HepG2 (cell line): ENCODE data around the gene RHBDD1. TPM values are rescaled to one million over a fixed set of nuclear protein-coding genes. Genes with fewer than 3 reads are reported as not detected.

Source experiments
- AKAP8 ChIP-seq: sonication (generic); formaldehyde crosslinking; IDR thresholded peaks from 2 replicates; pipeline ENCODE4 v1.5.1; 2020; ENCODE audit warnings: mild to moderate bottlenecking, missing genetic modification reagents
- ASH2L ChIP-seq: fragments of 300-600, 200-600 bp; sonication (generic); IDR thresholded peaks from 2 replicates; pipeline ENCODE4 v1.7.0; 2017; ENCODE audit warnings: low read depth, mild to moderate bottlenecking, moderate library complexity, mixed read lengths, low read length; ENCODE audit not compliant: insufficient read length
- FOXO1 ChIP-seq: sonication (generic); formaldehyde crosslinking; IDR thresholded peaks from 2 replicates; pipeline ENCODE4 v1.4.0; 2020; ENCODE audit warnings: missing genetic modification reagents
- GATAD2A ChIP-seq: IDR thresholded peaks from 2 replicates; pipeline ENCODE4 v1.6.1; 2016
- HNF4A ChIP-seq: sonication (generic); formaldehyde crosslinking; IDR thresholded peaks from 2 replicates; pipeline ENCODE4 v1.4.0; 2020; ENCODE audit warnings: missing genetic modification reagents
- MAFF ChIP-seq: IDR thresholded peaks from 2 replicates; pipeline ENCODE4 v1.6.1; 2011; ENCODE audit warnings: low read depth, low read length, improper control_type of control experiment
- MIER2 ChIP-seq: IDR thresholded peaks from 2 replicates; pipeline ENCODE4 v1.6.1; 2016; ENCODE audit warnings: missing biosample characterization, missing genetic modification reagents
- NFIB ChIP-seq: sonication (generic); formaldehyde crosslinking; IDR thresholded peaks from 2 replicates; pipeline ENCODE4 v1.9.0; 2021; ENCODE audit warnings: missing genetic modification reagents, mild to moderate bottlenecking, borderline replicate concordance
- POLR2A ChIP-seq, 2 experiments: IDR thresholded peaks; 2 replicates each; pipeline ENCODE4 v1.6.1; 2011; ENCODE audit warnings: low read depth in 2 of 2, low read length in 2 of 2, mild to moderate bottlenecking in 1 of 2, moderate library complexity in 1 of 2; ENCODE audit not compliant: insufficient read depth in 1 of 2
- RARA ChIP-seq: IDR thresholded peaks from 2 replicates; pipeline ENCODE4 v1.6.1; 2016; ENCODE audit warnings: missing genetic modification reagents, missing compliant biosample characterization
- SMARCE1 ChIP-seq: fragments of 450-650 bp; IDR thresholded peaks from 2 replicates; pipeline ENCODE4 v1.6.1; 2017; ENCODE audit warnings: borderline replicate concordance
- ZFP1 ChIP-seq: IDR thresholded peaks from 2 replicates; pipeline ENCODE4 v1.6.1; 2016
- ZKSCAN8 ChIP-seq: IDR thresholded peaks from 2 replicates; pipeline ENCODE4 v1.6.1; 2016; ENCODE audit warnings: borderline replicate concordance, missing genetic modification reagents, missing compliant biosample characterization
- ZNF430 ChIP-seq: sonication (generic); formaldehyde crosslinking; IDR thresholded peaks from 2 replicates; pipeline ENCODE4 v1.9.0; 2021; ENCODE audit warnings: mild to moderate bottlenecking, missing genetic modification reagents
- ZNF616 ChIP-seq: sonication (generic); formaldehyde crosslinking; IDR thresholded peaks from 2 replicates; pipeline ENCODE4 v1.5.0; 2020; ENCODE audit warnings: low read depth, mild to moderate bottlenecking, missing genetic modification reagents
- ZNF749 ChIP-seq: sonication (generic); formaldehyde crosslinking; IDR thresholded peaks from 2 replicates; pipeline ENCODE4 v1.8.0; 2022; ENCODE audit warnings: mild to moderate bottlenecking, missing genetic modification reagents, moderate library complexity, borderline replicate concordance
- ZNF775 ChIP-seq: sonication (generic); formaldehyde crosslinking; IDR thresholded peaks from 2 replicates; pipeline ENCODE4 v1.4.0; 2020; ENCODE audit warnings: missing genetic modification reagents, mild to moderate bottlenecking, moderate library complexity, borderline replicate concordance
- ZNF792 ChIP-seq: IDR thresholded peaks from 2 replicates; pipeline ENCODE4 v1.6.1; 2016
- polyA plus RNA-seq, 8 experiments: library from polyadenylated mRNA; depleted of rRNA in 3 of 8; stranded (reverse) in 7 of 8; unstranded in 1 of 8; fragments of >200 nt; fragmentation: Illumina TruSeq in 4 of 8; extraction: Trizol in 4 of 8; gene quantifications; 2 replicates each; pipeline versions ENCODE4 v1.2.1 to v1.2.3, GENCODE V29; 2011 to 2016; ENCODE audit warnings: low read depth in 4 of 8, missing spikeins in 1 of 8, mixed read lengths in 1 of 8; ENCODE audit not compliant: insufficient read depth in 1 of 8
- total RNA-seq, 5 experiments: library from RNA; depleted of rRNA; stranded (reverse); fragments of >200 nt; fragmentation: Illumina TruSeq; extraction: Trizol; gene quantifications; 2 replicates each; pipeline ENCODE4 v1.2.3, GENCODE V29; 2016; ENCODE audit warnings: low read depth in 1 of 5
- TF ChIP-seq, protein P1 (sequence below): sonication (generic); formaldehyde crosslinking; conservative IDR thresholded peaks from 2 replicates; pipeline ENCODE4 v1.5.0; 2020; ENCODE audit warnings: missing genetic modification reagents
- TF ChIP-seq, protein P2 (sequence below): fragments of 450-650 bp; IDR thresholded peaks from 2 replicates; pipeline ENCODE4 v1.6.1; 2016
- TF ChIP-seq, protein P3 (sequence below): sonication (generic); formaldehyde crosslinking; IDR thresholded peaks from 2 replicates; pipeline ENCODE4 v1.4.0; 2020; ENCODE audit warnings: missing genetic modification reagents, borderline replicate concordance

Gene RHBDD1
- total and polyA plus RNA-seq, 2 of the 13 experiments (the other 11 are each of a cell fraction or from before 2014, with no cell fraction given): 8.2 to 9.5 TPM

DNA sequence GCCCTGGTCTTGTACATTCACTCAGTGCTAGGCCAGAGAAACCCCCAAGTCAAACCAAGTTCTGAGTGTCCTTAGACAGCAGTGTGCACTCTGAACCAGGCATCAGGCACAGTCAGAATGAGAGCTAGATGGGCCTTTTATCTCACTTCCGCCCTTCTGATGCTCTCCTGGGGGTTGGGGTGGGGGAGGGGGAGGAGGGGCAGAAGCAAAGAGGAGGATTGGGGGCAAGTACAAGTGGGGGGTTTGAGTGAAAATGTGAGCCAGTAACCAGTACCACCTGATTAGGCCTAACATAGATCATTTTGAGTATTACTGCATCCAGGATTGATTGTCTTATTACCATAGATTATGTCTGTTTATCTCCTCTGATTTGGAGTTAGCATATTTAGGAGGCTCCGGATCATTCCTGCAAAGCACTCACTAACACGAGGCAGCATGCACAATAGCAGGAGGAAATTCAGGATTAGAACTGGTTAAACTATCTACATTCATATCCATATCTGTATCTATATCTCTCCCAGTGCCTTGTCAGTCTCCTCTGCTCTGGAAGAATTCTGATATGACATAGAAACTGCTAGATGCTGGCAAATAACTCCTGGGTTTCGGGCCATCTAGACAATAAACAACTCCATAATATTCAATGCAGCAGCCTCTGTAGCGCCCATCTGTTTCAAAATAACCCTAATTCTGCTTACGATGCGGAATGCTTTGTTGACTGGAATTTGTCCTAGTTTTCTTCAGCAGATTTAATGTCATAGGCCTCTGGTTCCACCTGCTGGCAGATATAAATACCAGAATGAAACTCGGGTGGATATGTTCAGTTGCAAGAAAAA lies 149.1 kb downstream of the RHBDD1 start (continued):
- TF ChIP-seq ZNF430 (no peak), RARA (CRISPR knock-in tag) (no peak), SMARCE1 (no peak), POLR2A (IDR thresholded peaks at IDR 0.05; ENCODE audit: insufficient read depth in 1 of 2, low read depth in 2 of 2, low read length in 2 of 2) (no peak), FOXO1 (CRISPR knock-in tag) (no peak), MIER2 (CRISPR knock-in tag) (no peak), ZNF749 (CRISPR knock-in tag) (no peak), ZKSCAN8 (CRISPR knock-in tag) (no peak), ZFP1 (CRISPR knock-in tag) (no peak), ZNF775 (CRISPR knock-in tag) (no peak), AKAP8 (CRISPR knock-in tag) (no peak), MAFF (peak; percentile 97), ZNF616 (CRISPR knock-in tag) (no peak), NFIB (CRISPR knock-in tag) (no peak), GATAD2A (CRISPR knock-in tag) (peak; percentile 44; the same call in 1 of the 2 replicates), HNF4A (CRISPR knock-in tag) (no peak), ASH2L (no peak), ZNF792 (CRISPR knock-in tag) (no peak)
- TF ChIP-seq, protein P1, sequence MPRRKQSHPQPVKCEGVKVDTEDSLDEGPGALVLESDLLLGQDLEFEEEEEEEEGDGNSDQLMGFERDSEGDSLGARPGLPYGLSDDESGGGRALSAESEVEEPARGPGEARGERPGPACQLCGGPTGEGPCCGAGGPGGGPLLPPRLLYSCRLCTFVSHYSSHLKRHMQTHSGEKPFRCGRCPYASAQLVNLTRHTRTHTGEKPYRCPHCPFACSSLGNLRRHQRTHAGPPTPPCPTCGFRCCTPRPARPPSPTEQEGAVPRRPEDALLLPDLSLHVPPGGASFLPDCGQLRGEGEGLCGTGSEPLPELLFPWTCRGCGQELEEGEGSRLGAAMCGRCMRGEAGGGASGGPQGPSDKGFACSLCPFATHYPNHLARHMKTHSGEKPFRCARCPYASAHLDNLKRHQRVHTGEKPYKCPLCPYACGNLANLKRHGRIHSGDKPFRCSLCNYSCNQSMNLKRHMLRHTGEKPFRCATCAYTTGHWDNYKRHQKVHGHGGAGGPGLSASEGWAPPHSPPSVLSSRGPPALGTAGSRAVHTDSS (CRISPR knock-in tag): no peak
- TF ChIP-seq, protein P2, sequence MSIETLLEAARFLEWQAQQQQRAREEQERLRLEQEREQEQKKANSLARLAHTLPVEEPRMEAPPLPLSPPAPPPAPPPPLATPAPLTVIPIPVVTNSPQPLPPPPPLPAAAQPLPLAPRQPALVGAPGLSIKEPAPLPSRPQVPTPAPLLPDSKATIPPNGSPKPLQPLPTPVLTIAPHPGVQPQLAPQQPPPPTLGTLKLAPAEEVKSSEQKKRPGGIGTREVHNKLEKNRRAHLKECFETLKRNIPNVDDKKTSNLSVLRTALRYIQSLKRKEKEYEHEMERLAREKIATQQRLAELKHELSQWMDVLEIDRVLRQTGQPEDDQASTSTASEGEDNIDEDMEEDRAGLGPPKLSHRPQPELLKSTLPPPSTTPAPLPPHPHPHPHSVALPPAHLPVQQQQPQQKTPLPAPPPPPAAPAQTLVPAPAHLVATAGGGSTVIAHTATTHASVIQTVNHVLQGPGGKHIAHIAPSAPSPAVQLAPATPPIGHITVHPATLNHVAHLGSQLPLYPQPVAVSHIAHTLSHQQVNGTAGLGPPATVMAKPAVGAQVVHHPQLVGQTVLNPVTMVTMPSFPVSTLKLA: no peak
- TF ChIP-seq, protein P3, sequence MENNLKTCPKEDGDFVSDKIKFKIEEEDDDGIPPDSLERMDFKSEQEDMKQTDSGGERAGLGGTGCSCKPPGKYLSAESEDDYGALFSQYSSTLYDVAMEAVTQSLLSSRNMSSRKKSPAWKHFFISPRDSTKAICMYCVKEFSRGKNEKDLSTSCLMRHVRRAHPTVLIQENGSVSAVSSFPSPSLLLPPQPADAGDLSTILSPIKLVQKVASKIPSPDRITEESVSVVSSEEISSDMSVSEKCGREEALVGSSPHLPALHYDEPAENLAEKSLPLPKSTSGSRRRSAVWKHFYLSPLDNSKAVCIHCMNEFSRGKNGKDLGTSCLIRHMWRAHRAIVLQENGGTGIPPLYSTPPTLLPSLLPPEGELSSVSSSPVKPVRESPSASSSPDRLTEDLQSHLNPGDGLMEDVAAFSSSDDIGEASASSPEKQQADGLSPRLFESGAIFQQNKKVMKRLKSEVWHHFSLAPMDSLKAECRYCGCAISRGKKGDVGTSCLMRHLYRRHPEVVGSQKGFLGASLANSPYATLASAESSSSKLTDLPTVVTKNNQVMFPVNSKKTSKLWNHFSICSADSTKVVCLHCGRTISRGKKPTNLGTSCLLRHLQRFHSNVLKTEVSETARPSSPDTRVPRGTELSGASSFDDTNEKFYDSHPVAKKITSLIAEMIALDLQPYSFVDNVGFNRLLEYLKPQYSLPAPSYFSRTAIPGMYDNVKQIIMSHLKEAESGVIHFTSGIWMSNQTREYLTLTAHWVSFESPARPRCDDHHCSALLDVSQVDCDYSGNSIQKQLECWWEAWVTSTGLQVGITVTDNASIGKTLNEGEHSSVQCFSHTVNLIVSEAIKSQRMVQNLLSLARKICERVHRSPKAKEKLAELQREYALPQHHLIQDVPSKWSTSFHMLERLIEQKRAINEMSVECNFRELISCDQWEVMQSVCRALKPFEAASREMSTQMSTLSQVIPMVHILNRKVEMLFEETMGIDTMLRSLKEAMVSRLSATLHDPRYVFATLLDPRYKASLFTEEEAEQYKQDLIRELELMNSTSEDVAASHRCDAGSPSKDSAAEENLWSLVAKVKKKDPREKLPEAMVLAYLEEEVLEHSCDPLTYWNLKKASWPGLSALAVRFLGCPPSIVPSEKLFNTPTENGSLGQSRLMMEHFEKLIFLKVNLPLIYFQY (CRISPR knock-in tag): no peak
